SU-DHL-6 (cell line): ENCODE results near the gene LEF1.

Experiments
- EZH2phosphoT487 ChIP-seq: fragments of 200-600 bp; sonication (generic), shearing (Covaris generic); conservative IDR thresholded peaks from 2 replicates; pipeline ENCODE4 v1.6.1; 2018; ENCODE audit warnings: mild to moderate bottlenecking, antibody characterized with exemption, low read length, moderate library complexity, mixed read lengths
- TF ChIP-seq, protein P1 (sequence below): fragments of 200-600 bp; sonication (generic); IDR thresholded peaks from one replicate; pipeline ENCODE4 v1.5.1; 2017; ENCODE audit warnings: antibody characterized with exemption, mild to moderate bottlenecking, low read length, moderate library complexity; ENCODE audit not compliant: insufficient read depth, poor library complexity, severe bottlenecking

DNA sequence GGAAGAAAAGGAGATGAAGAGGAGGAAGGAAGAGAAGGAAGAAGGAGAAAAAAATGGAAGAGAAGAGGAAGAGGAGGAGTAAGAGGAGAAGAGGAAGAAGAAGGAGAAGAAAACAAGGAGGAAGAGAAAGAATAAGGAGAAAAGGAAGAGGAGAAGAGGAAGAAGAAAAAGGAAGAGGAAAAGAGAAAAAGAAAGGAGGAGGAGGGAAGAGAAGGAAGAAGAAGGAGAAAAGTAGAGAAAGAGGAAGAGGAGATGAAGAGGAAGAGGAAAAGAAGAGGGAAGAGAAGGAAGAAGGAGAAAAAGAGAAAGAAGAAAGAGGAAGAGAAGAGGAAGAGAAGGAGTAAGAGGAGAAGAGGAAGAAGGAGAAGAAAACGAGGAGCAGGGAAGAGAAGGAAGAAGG lies 11.8 kb upstream of the LEF1 start:
- TF ChIP-seq, protein P1, sequence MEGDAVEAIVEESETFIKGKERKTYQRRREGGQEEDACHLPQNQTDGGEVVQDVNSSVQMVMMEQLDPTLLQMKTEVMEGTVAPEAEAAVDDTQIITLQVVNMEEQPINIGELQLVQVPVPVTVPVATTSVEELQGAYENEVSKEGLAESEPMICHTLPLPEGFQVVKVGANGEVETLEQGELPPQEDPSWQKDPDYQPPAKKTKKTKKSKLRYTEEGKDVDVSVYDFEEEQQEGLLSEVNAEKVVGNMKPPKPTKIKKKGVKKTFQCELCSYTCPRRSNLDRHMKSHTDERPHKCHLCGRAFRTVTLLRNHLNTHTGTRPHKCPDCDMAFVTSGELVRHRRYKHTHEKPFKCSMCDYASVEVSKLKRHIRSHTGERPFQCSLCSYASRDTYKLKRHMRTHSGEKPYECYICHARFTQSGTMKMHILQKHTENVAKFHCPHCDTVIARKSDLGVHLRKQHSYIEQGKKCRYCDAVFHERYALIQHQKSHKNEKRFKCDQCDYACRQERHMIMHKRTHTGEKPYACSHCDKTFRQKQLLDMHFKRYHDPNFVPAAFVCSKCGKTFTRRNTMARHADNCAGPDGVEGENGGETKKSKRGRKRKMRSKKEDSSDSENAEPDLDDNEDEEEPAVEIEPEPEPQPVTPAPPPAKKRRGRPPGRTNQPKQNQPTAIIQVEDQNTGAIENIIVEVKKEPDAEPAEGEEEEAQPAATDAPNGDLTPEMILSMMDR, result no peak
- no peak for TF ChIP-seq EZH2phosphoT487
